LHCN-M2 (cell line): ENCODE data around the gene SIGLEC10. TPM values are rescaled to one million over a fixed set of nuclear protein-coding genes. Genes with fewer than 3 reads are reported as not detected.

Source experiments
- DNase-seq: peaks from one replicate; pipeline ENCODE4 v3.0.0-alpha.2; 2012; ENCODE audit warnings: low read depth
- total RNA-seq: library from RNA; depleted of rRNA; stranded (reverse); fragments of >200 nt; gene quantifications from 2 replicates; pipeline ENCODE4 v1.2.3, GENCODE V29; 2014; rRNA removed

SIGLEC10 gene
- total RNA-seq, 1 experiment from 2014 or later: not detected

GRCh38 chr19:51366389-51367254 is 50.8 kb downstream of the SIGLEC10 start:
- peak; percentile 97 for DNase-seq

- no peak for DNase-seq
These were observed 51.5 kb downstream of the SIGLEC10 start, which contains the start of gene ETFB for GRCh38 chr19:51365965-51366388. Gene ETFB, minus strand, starts transcription at chr19:51366388. Its CDS starts 62 bp downstream, at chr19:51366326.

DNA sequence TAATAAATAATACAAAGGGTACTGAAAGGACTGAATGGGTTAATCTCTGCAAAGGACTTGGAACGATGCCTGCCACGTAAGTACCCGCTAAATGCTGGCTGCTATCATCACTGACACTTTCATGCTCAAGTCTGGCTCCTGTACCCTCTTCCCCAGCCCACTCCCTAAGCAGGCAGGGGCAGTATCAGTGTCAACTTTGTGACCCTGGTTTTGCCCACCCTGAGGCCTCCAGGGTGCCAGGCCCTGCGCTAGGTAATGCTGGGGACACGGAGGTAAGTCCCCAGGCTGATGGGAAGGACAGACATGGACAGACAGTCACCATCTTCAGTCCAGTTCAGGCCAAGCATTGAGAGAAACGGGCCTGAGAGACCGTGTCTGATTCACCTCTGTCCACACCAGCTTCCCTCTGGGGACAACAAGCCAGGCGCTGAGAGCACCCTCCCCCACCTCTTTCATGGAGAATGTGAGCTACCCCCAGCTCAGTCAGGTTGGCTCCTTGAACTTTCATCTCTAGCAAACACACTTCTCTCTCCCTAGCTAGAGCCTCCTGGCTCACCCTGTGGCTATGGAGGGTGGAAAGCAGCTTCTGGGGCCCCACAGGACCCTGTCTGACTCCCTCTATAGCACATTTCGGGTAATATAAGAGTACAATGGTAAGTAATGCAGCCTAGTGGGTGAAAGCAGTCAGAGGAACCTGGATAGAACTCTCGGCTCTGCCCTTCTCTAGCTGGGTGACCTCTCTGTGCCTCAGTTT is 52.1 kb downstream of the SIGLEC10 start:
- peak; percentile 54 for DNase-seq

DNA sequence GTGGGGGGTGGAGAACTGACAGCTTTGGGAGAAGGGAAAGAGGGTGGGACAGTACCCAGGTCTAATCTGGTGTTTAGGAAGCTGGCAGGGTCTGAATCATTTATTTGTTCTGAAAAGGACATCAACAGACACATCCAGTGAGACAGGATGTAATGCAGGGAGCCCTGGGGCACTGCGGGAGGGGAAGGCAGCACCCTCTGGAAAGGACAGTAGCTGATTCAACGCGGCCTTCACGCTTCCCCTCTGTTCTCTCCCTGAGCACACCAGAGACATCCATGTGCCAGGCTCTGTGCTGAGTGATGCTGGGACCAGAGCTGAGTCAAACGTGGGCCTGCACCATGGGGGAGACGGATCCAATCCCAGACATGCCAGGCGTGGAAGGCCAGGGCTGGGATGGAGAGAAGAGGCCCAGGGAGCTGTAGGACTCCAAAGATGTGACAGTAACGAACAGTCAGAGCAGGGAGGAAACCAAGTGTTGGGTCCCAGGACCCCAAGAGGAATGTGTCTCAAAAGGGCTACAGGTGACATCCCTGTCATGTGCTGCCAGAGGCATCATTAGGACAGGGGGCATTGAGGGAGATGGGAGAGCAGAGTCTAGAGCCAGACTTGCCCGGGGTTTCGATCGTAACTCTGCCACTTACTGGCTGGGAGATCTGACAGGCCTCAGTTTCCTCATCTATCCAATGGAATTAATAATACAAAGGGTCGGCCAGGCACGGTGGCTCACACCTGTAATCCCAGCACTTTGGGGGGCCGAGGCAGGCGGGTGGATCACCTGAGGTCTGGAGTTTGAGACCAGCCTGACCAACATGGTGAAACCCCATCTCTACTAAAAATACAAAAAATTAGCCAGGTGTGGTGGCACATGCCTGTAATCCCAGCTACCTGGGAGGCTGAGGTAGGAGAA is 53.0 kb downstream of the SIGLEC10 start:
- DNase-seq: no peak

DNA sequence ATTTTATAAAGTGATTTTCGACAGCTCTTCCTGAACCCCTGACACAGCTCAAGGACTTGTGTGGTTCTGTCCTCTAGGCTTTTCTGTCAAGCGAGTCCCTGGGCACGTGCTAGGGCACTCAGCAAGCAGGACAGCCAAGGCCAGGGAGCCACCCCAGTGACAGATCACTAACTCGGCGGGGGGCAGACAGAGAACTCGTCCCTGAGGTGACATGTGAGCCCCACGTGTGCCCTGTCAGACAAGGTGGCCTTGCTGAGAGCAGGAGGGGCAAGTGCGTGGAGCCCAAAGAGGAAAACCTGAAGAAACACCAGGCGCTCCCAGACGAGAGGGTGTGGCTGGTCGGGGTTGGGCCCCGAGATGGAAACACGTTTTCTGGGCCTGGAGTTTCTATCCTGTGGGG is 56.2 kb downstream of the SIGLEC10 start:
- no peak for DNase-seq

Other genes starting within 250 kb of the SIGLEC10 start
- 0.11 and 1.3 TPM in 2 replicates for gene CD33, start 192.6 kb downstream of the SIGLEC10 start, total RNA-seq
- gene SIGLECL1, start 166.6 kb downstream of the SIGLEC10 start, total RNA-seq: not detected in 2 replicates
- not detected in 2 replicates for gene IGLON5, start 106.0 kb downstream of the SIGLEC10 start, total RNA-seq
- 0.77 and 1.2 TPM in 2 replicates for gene VSIG10L, start 75.5 kb downstream of the SIGLEC10 start, total RNA-seq
- gene ETFB, start 51.3 kb downstream of the SIGLEC10 start, total RNA-seq: 93.4 and 100 TPM in 2 replicates
- gene CLDND2, start 48.6 kb downstream of the SIGLEC10 start, total RNA-seq: not detected in 2 replicates
- gene NKG7, start 45.0 kb downstream of the SIGLEC10 start, total RNA-seq: not detected in 2 replicates
- gene LIM2, start 29.7 kb downstream of the SIGLEC10 start, total RNA-seq: not detected in 2 replicates
- not detected in 2 replicates for gene C19orf84, start 27.1 kb downstream of the SIGLEC10 start, total RNA-seq
- gene SIGLEC8, start 40.8 kb upstream of the SIGLEC10 start, total RNA-seq: not detected in 2 replicates
- not detected in 2 replicates for gene CEACAM18, start 60.9 kb upstream of the SIGLEC10 start, total RNA-seq
- not detected in 2 replicates for gene SIGLEC12, start 84.2 kb upstream of the SIGLEC10 start, total RNA-seq
- not detected in 2 replicates for gene SIGLEC6, start 114.0 kb upstream of the SIGLEC10 start, total RNA-seq
- 2.9 and 4.0 TPM in 2 replicates for gene ZNF175, start 153.6 kb upstream of the SIGLEC10 start, total RNA-seq
- gene SIGLEC5, start 212.8 kb upstream of the SIGLEC10 start, total RNA-seq: not detected in 2 replicates
- gene SIGLEC14, start 229.2 kb upstream of the SIGLEC10 start, total RNA-seq: not detected in 2 replicates